Right lung (tissue), 10 donors: ENCODE measurements around the gene MTERF4. TPM values are rescaled to one million over a fixed set of nuclear protein-coding genes. Genes with fewer than 3 reads are reported as not detected.

Experiments used
- DNase-seq, 2 donors: peaks; one replicate each; pipeline ENCODE4 v3.0.0-alpha.2; 2013
- long read RNA-seq, 8 donors: transcript quantifications; one replicate each; lab custom pipeline, GENCODE V29; 2026
- polyA plus RNA-seq, 5 donors: library from polyadenylated mRNA; unstranded; fragments of 120-200 nt; gene quantifications; one replicate each; pipeline versions ENCODE4 v1.2.1 to v1.2.3, GENCODE V29; 2013; ENCODE audit warnings: inconsistent platforms in 1 of 5, low replicate concordance in 1 of 5; ENCODE audit not compliant: insufficient read length in 5 of 5, insufficient read depth in 1 of 5

MTERF4 gene
- polyA plus RNA-seq = 100 to 1,000 TPM in 1 of 5 donors, 10 to 100 TPM in 4; 75.2 to 105 (median 92.6) TPM
- long read RNA-seq, donor 1, transcript MTERF4-202 (4 exons, 1,637 nt) = major isoform, 14 of 29 reads
- long read RNA-seq, donor 1, partial matches to known transcripts = 8 of 29 reads
- long read RNA-seq, donor 1, other reads (novel, unspliced or antisense) = 0 of 29 reads
- long read RNA-seq, donor 2, transcript MTERF4-202 (4 exons, 1,637 nt) = major isoform, 9 of 15 reads
- long read RNA-seq, donor 2, partial matches to known transcripts = 0 of 15 reads
- long read RNA-seq, donor 2, other reads (novel, unspliced or antisense) = 0 of 15 reads
- long read RNA-seq, donor 3, partial matches to known transcripts = 0 of 9 reads
- long read RNA-seq, donor 3, other reads (novel, unspliced or antisense) = 0 of 9 reads
- long read RNA-seq, donor 4, transcript MTERF4-202 (4 exons, 1,637 nt) = major isoform, 8 of 18 reads
- long read RNA-seq, donor 4, partial matches to known transcripts = 9 of 18 reads
- long read RNA-seq, donor 4, other reads (novel, unspliced or antisense) = 0 of 18 reads
- long read RNA-seq, donor 5, transcript MTERF4-202 (4 exons, 1,637 nt) = major isoform, 13 of 26 reads
- long read RNA-seq, donor 5, transcript MTERF4-204 (3 exons, 802 nt) = minor isoform, 6 of 26 reads
- long read RNA-seq, donor 5, partial matches to known transcripts = 0 of 26 reads
- long read RNA-seq, donor 5, other reads (novel, unspliced or antisense) = 0 of 26 reads
- long read RNA-seq, donor 6, transcript MTERF4-202 (4 exons, 1,637 nt) = major isoform, 10 of 27 reads
- long read RNA-seq, donor 6, partial matches to known transcripts = 5 of 27 reads
- long read RNA-seq, donor 6, other reads (novel, unspliced or antisense) = 0 of 27 reads
- long read RNA-seq, donor 7, partial matches to known transcripts = 0 of 7 reads
- long read RNA-seq, donor 7, other reads (novel, unspliced or antisense) = 0 of 7 reads
- long read RNA-seq, donor 8, partial matches to known transcripts = 0 of 9 reads
- long read RNA-seq, donor 8, other reads (novel, unspliced or antisense) = 0 of 9 reads

- peak; percentile 84 to 86 for DNase-seq
Measured at GRCh38 chr2:241102239-241102803, at the start of gene MTERF4. Gene MTERF4 (minus strand): TSS chr2:241102287. CDS start chr2:241102273, 14 bp downstream.

GRCh38 chr2:241150660-241151530 is 48.8 kb upstream of the MTERF4 start:
- peak in 1 of 2 donors; percentile 21 for DNase-seq

GRCh38 chr2:241149925-241150659 is 48.0 kb upstream of the MTERF4 start, which contains the start of gene PPP1R7:
Gene PPP1R7 (plus strand): TSS chr2:241150467. CDS start chr2:241150496, 29 bp downstream.
- peak; percentile 93 to 94 for DNase-seq

GRCh38 chr2:241149675-241149924 is 47.5 kb upstream of the MTERF4 start:
- DNase-seq = no peak

GRCh38 chr2:241148891-241149674 is 47.0 kb upstream of the MTERF4 start, which contains the start of gene PASK:
Gene PASK (minus strand): TSS chr2:241149472. CDS start chr2:241143032, 6,440 bp downstream.
- peak; percentile 85 to 88 for DNase-seq

GRCh38 chr2:241148239-241148638 is 46.2 kb upstream of the MTERF4 start:
- DNase-seq = no peak

GRCh38 chr2:241147336-241147735 is 45.2 kb upstream of the MTERF4 start:
- DNase-seq = no peak

GRCh38 chr2:241146286-241146685 is 44.2 kb upstream of the MTERF4 start:
- no peak for DNase-seq

GRCh38 chr2:241142593-241142992 is 40.5 kb upstream of the MTERF4 start:
- DNase-seq = no peak

GRCh38 chr2:241142063-241142462 is 40.0 kb upstream of the MTERF4 start:
- no peak for DNase-seq

GRCh38 chr2:241141214-241141770 is 39.2 kb upstream of the MTERF4 start:
- DNase-seq = no peak

- DNase-seq = no peak
Measured at GRCh38 chr2:241140445-241140840, 38.4 kb upstream of the MTERF4 start.

- DNase-seq = no peak
Measured at GRCh38 chr2:241139531-241140444, 37.7 kb upstream of the MTERF4 start.

GRCh38 chr2:241138471-241138870 is 36.4 kb upstream of the MTERF4 start:
- no peak for DNase-seq

- DNase-seq = no peak
Measured at GRCh38 chr2:241137276-241138190, 35.4 kb upstream of the MTERF4 start.

GRCh38 chr2:241136661-241137260 is 34.7 kb upstream of the MTERF4 start:
- no peak for DNase-seq
